ENCODE data around the gene KCNG2. TPM values are rescaled to one million over a fixed set of nuclear protein-coding genes. Genes with fewer than 3 reads are reported as not detected.

KCNG2 gene
- total and polyA plus RNA-seq, 7 experiments from 2014 or later = not detected

DNA sequence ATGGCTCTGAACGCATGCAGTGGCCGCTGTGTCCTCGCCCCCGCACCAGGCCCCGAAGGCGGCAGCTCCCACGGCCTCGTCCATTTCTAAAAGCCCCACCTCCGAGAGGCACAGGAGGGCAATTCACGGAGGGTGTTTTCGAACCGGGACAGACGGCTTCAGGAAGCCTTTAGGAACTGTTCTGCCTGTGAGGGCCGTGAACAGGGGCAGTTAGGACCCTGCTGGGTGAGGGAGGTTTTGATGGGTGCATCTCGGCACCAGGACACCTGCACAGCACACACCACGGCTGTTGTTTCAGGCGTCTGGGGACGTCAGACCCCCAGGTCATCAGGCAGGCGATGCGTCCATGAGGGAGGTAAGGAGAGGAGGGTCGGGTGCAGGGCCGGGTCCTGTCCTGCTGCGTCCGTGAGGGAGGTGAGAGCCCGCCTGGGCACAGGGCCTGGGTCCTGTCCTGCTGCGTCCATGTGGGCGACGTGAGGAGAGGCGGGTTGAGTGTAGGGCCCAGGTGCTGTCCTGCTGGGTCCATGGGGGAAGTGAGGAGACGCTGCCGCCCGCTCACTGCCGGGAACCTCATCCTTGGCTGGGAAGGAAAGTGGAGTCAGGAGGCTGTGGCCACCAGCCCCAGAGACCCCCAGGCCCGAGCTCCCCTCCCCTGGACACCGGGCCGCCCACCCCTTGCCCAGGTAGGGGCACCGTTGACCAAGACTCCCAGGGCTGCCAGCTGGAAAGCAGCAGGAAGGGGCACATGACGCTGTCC, 25.5 kb upstream of the KCNG2 start:
- ATAC-seq (no peak), DNase-seq (no peak)
- no peaks in the 10 kb centered on the region for H3K4me1 ChIP-seq (ENCODE audit: control insufficient read depth in 2 of 2, insufficient read depth in 2 of 2, low read length in 2 of 2)
- Mint-ChIP-seq H3K27me3 (peaks cover 2 to 36% (median 31%) of the 10 kb centered on the region in 5 donors), H3K4me1 (no peaks in the 10 kb centered on the region), H3K4me3 (no peak overlapping the region), H3K27ac (no peak overlapping the region), H3K9me3 (peaks cover 0 to 21% (median 12%) of the 10 kb centered on the region in 11 donors), H3K36me3 (peaks cover 0 to 9% (median 3%) of the 10 kb centered on the region in 5 donors)
- no peak overlapping the region for H3K4me3 ChIP-seq (ENCODE audit: low read length)
- no peak overlapping the region for H3K27ac ChIP-seq (ENCODE audit: low read depth, low read length)
- no peaks in the 10 kb centered on the region for H3K36me3 ChIP-seq (ENCODE audit: control insufficient read depth in 2 of 3, insufficient read depth in 3 of 3, low read length in 3 of 3)
- ChIA-PET CTCF (no interaction called here), POLR2A (no interaction called here)
- peaks cover 0 to 10% (median 0%) of the 10 kb centered on the region in 3 experiments for H3K9me3 ChIP-seq (ENCODE audit: control insufficient read depth in 2 of 3, low read length in 3 of 3)
- intact Hi-C loops (cut with micrococcal nuclease) = no loop called here
- no peaks in the 10 kb centered on the region for H3K27me3 ChIP-seq (ENCODE audit: control insufficient read depth in 2 of 2, insufficient read depth in 2 of 2, low read length in 2 of 2)

DNA sequence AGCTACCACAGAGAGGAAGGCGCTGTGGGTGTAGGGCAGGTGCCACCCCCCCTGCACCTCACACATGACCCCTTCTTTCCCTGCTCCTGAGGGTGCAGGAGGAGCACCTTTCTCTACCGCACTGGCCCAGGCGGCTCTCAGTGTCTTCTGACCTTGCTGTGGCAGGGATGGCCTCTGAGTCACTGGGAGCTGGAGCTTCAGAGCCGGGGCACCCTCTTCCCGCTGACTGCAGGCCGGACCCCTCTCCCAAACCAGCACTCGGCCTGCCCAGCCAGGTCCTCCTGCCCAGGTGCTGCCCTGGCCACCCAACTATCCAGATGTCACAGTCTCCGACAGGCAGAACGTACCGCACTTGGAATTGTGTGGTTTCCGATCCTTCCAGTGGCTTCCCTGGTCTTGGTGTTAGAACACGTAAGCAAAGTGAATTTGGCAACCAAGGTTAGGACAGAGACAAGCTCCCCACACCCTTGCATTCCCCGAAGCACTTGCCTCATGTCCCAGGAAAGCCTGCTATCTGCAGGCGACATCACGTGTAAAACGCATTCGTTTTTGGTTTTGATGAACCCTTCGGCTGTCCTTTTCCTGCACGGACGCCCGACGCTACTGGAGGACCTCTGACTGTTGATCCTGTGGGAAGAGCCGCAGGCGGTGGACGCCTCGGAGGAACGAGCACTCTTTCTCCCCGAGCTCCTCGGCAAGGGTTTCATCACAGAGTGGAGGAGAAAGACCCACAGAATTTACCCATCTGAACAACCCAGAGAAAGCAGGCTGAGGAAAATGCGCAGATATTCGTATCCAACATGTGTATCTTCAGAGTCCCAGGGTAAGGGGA, 24.7 kb upstream of the KCNG2 start:
- Mint-ChIP-seq H3K27me3 (peaks cover 2 to 42% (median 28%) of the 10 kb centered on the region in 5 donors), H3K9me3 (peaks cover 0 to 14% (median 6%) of the 10 kb centered on the region in 11 donors)

DNA sequence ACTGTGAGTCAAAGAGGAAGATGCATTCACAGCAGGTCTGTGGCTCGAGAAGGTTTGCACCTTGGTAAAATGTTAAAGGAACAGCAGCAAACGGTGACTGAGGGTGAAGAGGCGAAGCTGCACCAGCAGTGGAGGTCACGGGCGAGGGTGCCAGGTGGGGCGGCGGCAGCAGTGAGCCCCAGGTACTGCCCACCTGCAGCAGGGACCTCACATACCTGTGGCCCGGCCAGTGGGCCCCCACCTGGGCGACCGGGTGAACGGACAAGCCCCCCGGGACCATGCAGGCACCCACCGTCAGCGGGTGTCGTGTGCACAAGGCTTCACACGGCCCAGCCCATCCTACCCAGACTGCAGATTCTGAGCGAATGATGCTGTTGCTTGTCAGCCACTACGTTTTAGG, 23.6 kb upstream of the KCNG2 start:
- POLR2A ChIA-PET = no interaction called here
- no peaks in the 10 kb centered on the region for H3K4me1 ChIP-seq (ENCODE audit: control insufficient read depth in 2 of 2, insufficient read depth in 2 of 2, low read length in 2 of 2)
- Mint-ChIP-seq H3K27me3 (peaks cover 2 to 50% (median 33%) of the 10 kb centered on the region in 5 donors), H3K4me3 (no peak overlapping the region), H3K9me3 (peaks cover 0 to 9% (median 0%) of the 10 kb centered on the region in 11 donors), H3K4me1 (no peaks in the 10 kb centered on the region), H3K27ac (no peak overlapping the region), H3K36me3 (peaks cover 0 to 3% (median 0%) of the 10 kb centered on the region in 5 donors)
- ATAC-seq (no peak), DNase-seq (no peak)
- no peak overlapping the region for H3K27ac ChIP-seq (ENCODE audit: low read depth, low read length)
- H3K36me3 ChIP-seq (ENCODE audit: control insufficient read depth in 2 of 3, insufficient read depth in 3 of 3, low read length in 3 of 3) = no peaks in the 10 kb centered on the region
- CTCF ChIA-PET = no interaction called here
- H3K9me3 ChIP-seq (ENCODE audit: control insufficient read depth in 2 of 3, low read length in 3 of 3) = no peaks in the 10 kb centered on the region
- H3K27me3 ChIP-seq (ENCODE audit: control insufficient read depth in 2 of 2, insufficient read depth in 2 of 2, low read length in 2 of 2) = no peaks in the 10 kb centered on the region
- no peak overlapping the region for H3K4me3 ChIP-seq (ENCODE audit: low read length)
- intact Hi-C loops (cut with micrococcal nuclease) = no loop called here

More for the DNA sequence above, 24.7 kb upstream of the KCNG2 start:
- no peaks in the 10 kb centered on the region for H3K27me3 ChIP-seq (ENCODE audit: control insufficient read depth in 2 of 2, insufficient read depth in 2 of 2, low read length in 2 of 2)
- H3K4me3 Mint-ChIP-seq = no peak overlapping the region
- CTCF ChIA-PET = no interaction called here
- no peaks in the 10 kb centered on the region for H3K4me1 ChIP-seq (ENCODE audit: control insufficient read depth in 2 of 2, insufficient read depth in 2 of 2, low read length in 2 of 2)
- POLR2A ChIA-PET = no interaction called here
- H3K4me1 Mint-ChIP-seq = no peaks in the 10 kb centered on the region
- no peaks in the 10 kb centered on the region for H3K36me3 ChIP-seq (ENCODE audit: control insufficient read depth in 2 of 3, insufficient read depth in 3 of 3, low read length in 3 of 3)
- H3K9me3 ChIP-seq (ENCODE audit: control insufficient read depth in 2 of 3, low read length in 3 of 3) = peaks cover 0 to 6% (median 0%) of the 10 kb centered on the region in 3 experiments
- H3K27ac ChIP-seq (ENCODE audit: low read depth, low read length) = no peak overlapping the region
- no peak overlapping the region for H3K4me3 ChIP-seq (ENCODE audit: low read length)
- peaks cover 0 to 5% (median 0%) of the 10 kb centered on the region in 5 donors for H3K36me3 Mint-ChIP-seq
- no peak overlapping the region for H3K27ac Mint-ChIP-seq
- intact Hi-C loops (cut with micrococcal nuclease) = no loop called here
- DNase-seq = peak in 1 of 9 donors; percentile 13
- no peak for ATAC-seq

- no peak overlapping the region for H3K27ac ChIP-seq (ENCODE audit: low read depth, low read length)
- ChIA-PET CTCF (no interaction called here), POLR2A (no interaction called here)
- intact Hi-C loops (cut with micrococcal nuclease) = no loop called here
- H3K9me3 Mint-ChIP-seq = peaks cover 0 to 8% (median 0%) of the 10 kb centered on the region in 11 donors
- H3K4me1 Mint-ChIP-seq = no peaks in the 10 kb centered on the region
- ATAC-seq (no peak), DNase-seq (no peak)
- H3K4me3 ChIP-seq (ENCODE audit: low read length) = no peak overlapping the region
- H3K36me3 Mint-ChIP-seq = no peaks in the 10 kb centered on the region
- H3K4me3 Mint-ChIP-seq = no peak overlapping the region
- H3K27me3 Mint-ChIP-seq = peaks cover 2 to 45% (median 30%) of the 10 kb centered on the region in 5 donors
- no peaks in the 10 kb centered on the region for H3K4me1 ChIP-seq (ENCODE audit: control insufficient read depth in 2 of 2, insufficient read depth in 2 of 2, low read length in 2 of 2)
- no peaks in the 10 kb centered on the region for H3K36me3 ChIP-seq (ENCODE audit: control insufficient read depth in 2 of 3, insufficient read depth in 3 of 3, low read length in 3 of 3)
- H3K27ac Mint-ChIP-seq = no peak overlapping the region
- no peaks in the 10 kb centered on the region for H3K9me3 ChIP-seq (ENCODE audit: control insufficient read depth in 2 of 3, low read length in 3 of 3)
- H3K27me3 ChIP-seq (ENCODE audit: control insufficient read depth in 2 of 2, insufficient read depth in 2 of 2, low read length in 2 of 2) = no peaks in the 10 kb centered on the region
Measured at GRCh38 chr18:79775441-79776221, 22.1 kb upstream of the KCNG2 start.

- POLR2A ChIA-PET = no interaction called here
- no peak for DNase-seq
- peaks cover 2 to 49% (median 30%) of the 10 kb centered on the region in 5 donors for H3K27me3 Mint-ChIP-seq
Measured at GRCh38 chr18:79776674-79777073, 21.1 kb upstream of the KCNG2 start.

GRCh38 chr18:79778291-79778791, 19.4 kb upstream of the KCNG2 start:
- no peak for ATAC-seq
- no peak overlapping the region for H3K27ac Mint-ChIP-seq
- H3K4me3 ChIP-seq (ENCODE audit: low read length) = no peak overlapping the region
- ChIA-PET POLR2A (no interaction called here), CTCF (no interaction called here)
- H3K4me3 Mint-ChIP-seq = no peak overlapping the region
- H3K9me3 ChIP-seq (ENCODE audit: control insufficient read depth in 2 of 3, low read length in 3 of 3) = no peaks in the 10 kb centered on the region
- H3K4me1 ChIP-seq (ENCODE audit: control insufficient read depth in 2 of 2, insufficient read depth in 2 of 2, low read length in 2 of 2) = no peaks in the 10 kb centered on the region
- intact Hi-C loops (cut with micrococcal nuclease) = no loop called here
- DNase-seq = no peak
- H3K36me3 Mint-ChIP-seq = no peaks in the 10 kb centered on the region
- H3K9me3 Mint-ChIP-seq = peaks cover 0 to 8% (median 0%) of the 10 kb centered on the region in 11 donors
- H3K27me3 Mint-ChIP-seq = peaks cover 2 to 46% (median 25%) of the 10 kb centered on the region in 5 donors
- H3K4me1 Mint-ChIP-seq = no peaks in the 10 kb centered on the region
- H3K27me3 ChIP-seq (ENCODE audit: control insufficient read depth in 2 of 2, insufficient read depth in 2 of 2, low read length in 2 of 2) = no peaks in the 10 kb centered on the region
- H3K36me3 ChIP-seq (ENCODE audit: control insufficient read depth in 2 of 3, insufficient read depth in 3 of 3, low read length in 3 of 3) = no peaks in the 10 kb centered on the region
- H3K27ac ChIP-seq (ENCODE audit: low read depth, low read length) = no peak overlapping the region

More at GRCh38 chr18:79776674-79777073, 21.1 kb upstream of the KCNG2 start:
- intact Hi-C loops (cut with micrococcal nuclease) = no loop called here
- Mint-ChIP-seq H3K4me1 (no peaks in the 10 kb centered on the region), H3K36me3 (no peaks in the 10 kb centered on the region), H3K9me3 (peaks cover 0 to 8% (median 0%) of the 10 kb centered on the region in 11 donors), H3K27ac (peak overlapping the region in 2 of 9 donors; percentile 5 to 21), H3K4me3 (no peak overlapping the region)
- Histone ChIP-seq H3K9me3 (ENCODE audit: control insufficient read depth in 2 of 3, low read length in 3 of 3) (no peaks in the 10 kb centered on the region), H3K27ac (ENCODE audit: low read depth, low read length) (no peak overlapping the region), H3K4me3 (ENCODE audit: low read length) (no peak overlapping the region), H3K36me3 (ENCODE audit: control insufficient read depth in 2 of 3, insufficient read depth in 3 of 3, low read length in 3 of 3) (no peaks in the 10 kb centered on the region), H3K4me1 (ENCODE audit: control insufficient read depth in 2 of 2, insufficient read depth in 2 of 2, low read length in 2 of 2) (no peaks in the 10 kb centered on the region), H3K27me3 (ENCODE audit: control insufficient read depth in 2 of 2, insufficient read depth in 2 of 2, low read length in 2 of 2) (no peaks in the 10 kb centered on the region)
- no peak for ATAC-seq
- CTCF ChIA-PET = interaction anchor here (0.6 kb wide), 1 partner anchor 217 kb away, joined by 4 read pairs; no protein-coding TSS in a partner anchor
